Stimulated activated memory B cell treated with anti-CD40 and anti-IgM and Interleukin-4, amounts not matched to agents 10 μg/mL and 1 μg/mL and 100 μg/mL, for 72 hours (primary cell): Measurements from ENCODE around the gene MAB21L4.

ENCODE experiments used
- ATAC-seq: fragments of 150-1000 bp; cut with Tn5 transposase; 2 replicates; pipeline ENCODE4 v1.10.0; 2021
- H3K27ac Mint-ChIP-seq: one replicate; pipeline ENCODE4 v1.8.0; 2022; ENCODE audit warnings: mild to moderate bottlenecking, mixed read lengths
- H3K27me3 Mint-ChIP-seq: one replicate; pipeline ENCODE4 v1.8.0; 2022; ENCODE audit warnings: mixed read lengths
- H3K36me3 Mint-ChIP-seq: one replicate; pipeline ENCODE4 v1.8.0; 2022; ENCODE audit warnings: mixed read lengths
- H3K4me1 Mint-ChIP-seq: one replicate; pipeline ENCODE4 v1.8.0; 2022; ENCODE audit warnings: mixed read lengths
- H3K4me3 Mint-ChIP-seq: one replicate; pipeline ENCODE4 v1.8.0; 2022; ENCODE audit warnings: mild to moderate bottlenecking, moderate library complexity, mixed read lengths
- H3K9me3 Mint-ChIP-seq: one replicate; pipeline ENCODE4 v1.8.0; 2022; ENCODE audit warnings: mixed read lengths

MAB21L4 gene

DNA sequence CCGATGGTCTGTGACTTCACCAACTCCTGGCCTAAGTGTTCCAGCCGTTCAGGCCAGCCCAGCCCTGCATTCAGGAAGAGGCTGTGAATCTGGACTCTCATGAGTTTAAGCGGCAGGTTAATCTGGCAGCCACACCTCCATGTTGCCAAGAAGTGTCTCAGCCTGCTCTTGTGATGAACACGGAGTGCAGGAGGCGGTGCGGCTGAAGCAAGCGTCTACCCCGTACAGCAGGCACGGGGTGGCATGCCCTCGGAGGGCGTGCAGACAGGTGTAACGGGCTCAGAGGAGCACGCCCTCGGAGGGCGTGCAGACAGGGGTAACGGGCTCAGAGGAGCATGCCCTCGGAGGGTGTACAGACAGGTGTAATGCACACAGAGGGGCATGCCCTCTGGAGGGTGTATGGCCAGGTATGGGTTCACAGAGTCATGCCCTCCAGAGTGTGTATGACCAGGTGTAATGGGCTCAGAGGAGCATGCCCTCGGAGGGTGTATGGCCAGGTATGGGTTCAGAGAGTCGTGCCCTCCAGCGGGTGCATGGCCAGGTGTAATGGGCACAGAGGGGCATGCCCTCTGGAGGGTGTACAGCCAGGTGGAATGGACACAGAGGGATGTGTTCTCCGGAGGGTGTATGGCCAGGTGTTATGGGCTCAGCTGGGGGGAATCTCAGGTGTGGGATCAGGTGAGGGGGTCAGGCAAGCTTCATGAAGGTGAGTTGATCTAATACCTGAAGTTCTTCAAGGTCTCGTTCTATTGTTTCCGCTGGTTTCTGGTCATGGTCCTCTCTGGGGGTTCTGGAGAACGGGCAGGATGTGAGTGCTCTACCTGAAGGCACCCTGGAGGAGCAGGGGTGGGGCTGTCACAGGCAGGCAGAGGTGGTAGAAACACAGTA, 32.8 kb upstream of the MAB21L4 start:
- Mint-ChIP-seq H3K27ac (no peak overlapping the region), H3K9me3 (no peaks in the 10 kb centered on the region), H3K27me3 (peaks cover 73% of the 10 kb centered on the region), H3K36me3 (no peaks in the 10 kb centered on the region), H3K4me1 (no peaks in the 10 kb centered on the region), H3K4me3 (no peak overlapping the region)
- no peak for ATAC-seq

DNA sequence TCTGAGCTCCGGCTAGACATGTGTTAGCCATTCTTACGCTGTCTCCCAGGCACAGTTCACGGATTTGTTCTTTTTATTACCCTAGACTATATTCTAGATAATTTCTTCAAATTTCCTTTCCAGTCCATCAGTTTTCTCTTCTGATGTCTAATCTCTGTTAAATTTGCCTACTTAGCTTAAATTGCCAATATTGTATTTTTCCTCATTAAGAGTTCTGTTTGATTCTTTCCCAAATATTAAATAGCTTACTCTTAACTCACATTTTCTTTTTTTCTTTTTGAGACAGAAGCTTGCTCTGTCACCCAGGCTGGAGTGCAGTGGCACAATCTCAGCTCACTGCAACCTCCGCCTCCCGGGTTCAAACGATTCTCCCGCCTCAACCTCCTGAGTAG, 31.4 kb upstream of the MAB21L4 start:
- H3K27ac Mint-ChIP-seq: no peak overlapping the region

DNA sequence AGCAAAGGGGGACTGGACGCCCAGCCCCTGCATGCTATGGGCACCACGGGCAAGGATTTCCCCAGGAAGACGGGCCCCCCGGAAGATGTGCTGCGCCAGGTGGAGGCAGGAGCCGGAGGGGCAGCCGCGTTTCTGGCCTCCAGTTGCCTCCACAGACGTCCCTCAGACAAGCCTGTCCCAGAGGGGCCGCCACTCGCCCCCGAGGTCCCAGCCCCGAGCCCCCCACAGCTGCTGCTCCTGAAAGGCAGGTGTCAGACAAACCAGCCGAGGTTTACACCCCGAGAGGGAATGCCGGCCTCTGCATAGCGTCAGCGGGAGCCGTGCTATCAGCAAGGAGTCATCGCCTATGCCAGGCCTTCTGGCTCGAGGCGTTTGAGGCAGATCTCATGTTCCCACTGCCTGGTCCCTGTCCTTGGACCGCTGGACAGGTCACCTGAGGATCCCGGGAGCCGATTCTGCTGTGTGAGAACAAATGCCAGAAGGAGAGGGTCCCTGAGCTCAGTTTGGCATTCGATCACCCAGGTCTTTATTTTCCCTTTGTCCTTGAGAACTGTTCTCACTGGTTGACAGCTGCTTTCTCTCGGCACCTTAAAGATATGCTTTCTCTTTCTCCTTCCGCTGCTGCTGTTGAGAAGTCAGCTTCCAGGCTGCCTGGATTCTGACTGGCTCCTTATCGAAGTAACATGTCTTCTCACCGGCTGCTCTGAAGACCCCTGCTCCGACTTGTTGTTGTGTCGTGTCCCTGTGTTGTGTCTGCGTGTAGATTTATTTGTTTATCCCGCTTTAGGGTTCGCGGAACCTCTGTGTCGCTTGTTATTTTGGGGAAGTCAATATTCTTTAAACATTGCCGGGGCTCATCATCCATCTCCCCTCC, 30.8 kb upstream of the MAB21L4 start:
- H3K27me3 Mint-ChIP-seq: peaks cover 61% of the 10 kb centered on the region
- no peak for ATAC-seq
- H3K36me3 Mint-ChIP-seq: no peaks in the 10 kb centered on the region
- H3K27ac Mint-ChIP-seq: no peak overlapping the region
- no peaks in the 10 kb centered on the region for H3K4me1 Mint-ChIP-seq
- no peaks in the 10 kb centered on the region for H3K9me3 Mint-ChIP-seq
- H3K4me3 Mint-ChIP-seq: no peak overlapping the region

More for the DNA sequence above, 31.4 kb upstream of the MAB21L4 start:
- no peak overlapping the region for H3K4me3 Mint-ChIP-seq
- ATAC-seq: no peak
- no peaks in the 10 kb centered on the region for H3K4me1 Mint-ChIP-seq
- no peaks in the 10 kb centered on the region for H3K36me3 Mint-ChIP-seq
- H3K9me3 Mint-ChIP-seq: no peaks in the 10 kb centered on the region
- H3K27me3 Mint-ChIP-seq: peaks cover 68% of the 10 kb centered on the region

DNA sequence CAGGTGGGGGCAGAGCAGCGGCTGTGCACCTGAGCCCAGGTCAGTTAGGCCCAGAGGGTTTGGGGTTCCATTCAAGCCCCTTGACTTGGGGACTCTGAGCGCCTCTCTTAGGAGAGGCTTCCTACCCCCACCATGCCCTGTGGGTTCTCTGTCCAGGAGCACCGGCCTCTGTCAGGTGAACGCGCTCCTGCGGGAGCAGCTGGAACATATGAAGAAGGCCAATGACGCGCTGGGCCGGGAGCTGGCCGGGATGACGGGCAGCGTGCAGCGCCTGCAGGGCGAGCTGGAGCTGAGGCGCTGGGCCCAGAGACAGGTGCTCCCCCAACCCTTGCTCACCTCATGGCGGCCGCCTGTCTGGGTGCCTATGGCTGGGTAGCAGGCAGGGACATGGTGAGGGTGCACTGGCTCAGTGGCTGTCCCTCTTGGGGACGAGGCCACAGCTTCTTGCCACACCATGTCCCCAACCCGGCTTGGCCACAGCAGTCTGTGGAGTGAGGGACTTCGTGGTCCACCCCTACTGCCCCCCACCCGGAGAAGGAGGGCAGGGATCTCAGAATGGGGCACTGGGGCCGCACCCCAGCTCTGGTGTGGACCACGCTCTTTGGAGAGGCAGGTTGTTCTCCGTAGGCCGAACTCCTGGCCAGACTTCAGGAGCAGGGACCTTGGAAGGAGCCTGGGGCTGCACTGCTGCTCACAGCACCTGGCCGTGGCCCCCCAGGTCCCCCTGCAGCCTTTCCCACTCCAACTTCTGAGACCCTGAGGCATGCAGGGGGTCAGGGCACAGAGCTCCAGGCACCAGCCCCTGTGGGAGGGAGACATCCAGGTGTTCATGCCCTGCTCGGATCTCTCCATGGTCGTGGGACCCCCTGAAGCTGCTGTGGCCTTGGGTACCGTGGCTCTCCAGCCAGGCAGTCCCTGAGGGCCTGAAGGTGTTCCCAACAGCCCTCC, 29.9 kb upstream of the MAB21L4 start:
- Mint-ChIP-seq H3K27me3 (peaks cover 52% of the 10 kb centered on the region), H3K9me3 (no peaks in the 10 kb centered on the region), H3K4me1 (no peaks in the 10 kb centered on the region), H3K4me3 (no peak overlapping the region), H3K36me3 (no peaks in the 10 kb centered on the region), H3K27ac (no peak overlapping the region)
- ATAC-seq: peak; percentile 2

DNA sequence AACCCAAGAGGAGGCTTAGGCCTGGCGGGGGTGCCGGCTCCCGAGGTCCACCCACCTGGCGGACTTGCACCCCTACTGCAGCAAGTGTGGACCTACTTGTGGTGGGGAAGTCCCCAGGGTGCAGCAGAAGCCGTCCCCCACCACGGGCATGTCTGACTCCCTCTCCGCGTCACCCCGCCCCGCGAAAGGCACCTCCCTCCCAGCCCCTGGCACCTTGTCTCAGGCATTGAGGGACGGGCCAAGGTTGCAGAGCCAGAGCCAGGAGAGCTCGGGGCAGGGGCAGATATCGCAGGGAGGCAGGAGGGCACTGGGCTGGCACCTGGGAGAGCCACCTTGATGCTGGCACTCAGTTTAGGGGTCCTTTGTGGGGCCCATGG, 29.2 kb upstream of the MAB21L4 start:
- no peak for ATAC-seq
- Mint-ChIP-seq H3K36me3 (no peaks in the 10 kb centered on the region), H3K9me3 (no peaks in the 10 kb centered on the region)

DNA sequence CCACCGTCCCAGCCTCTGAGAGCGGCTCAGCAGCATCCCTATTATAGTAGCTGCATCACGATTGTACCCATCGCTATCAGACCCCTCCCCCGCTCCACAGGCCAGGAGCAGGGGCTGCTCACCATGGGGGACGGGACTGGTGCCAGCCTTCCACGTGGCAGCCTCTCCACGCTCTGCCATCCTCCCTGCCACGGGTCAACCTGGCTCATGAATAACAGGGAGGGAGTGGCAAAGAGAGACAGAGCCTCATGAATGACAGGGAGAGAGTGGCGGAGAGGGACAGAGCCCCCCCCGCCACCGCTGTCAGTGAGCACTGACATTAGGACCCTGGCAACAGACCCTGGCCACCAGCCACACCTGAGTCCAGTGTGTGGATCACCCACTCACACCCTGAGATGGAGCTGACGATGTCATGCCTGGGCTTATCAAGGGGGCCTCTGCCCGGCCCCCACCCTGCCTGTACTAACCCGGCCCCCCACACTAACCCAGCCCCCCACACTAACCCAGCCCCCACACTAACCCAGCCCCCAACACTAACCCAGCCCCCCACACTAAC, 27.1 kb upstream of the MAB21L4 start:
- H3K36me3 Mint-ChIP-seq: no peaks in the 10 kb centered on the region
- H3K27ac Mint-ChIP-seq: no peak overlapping the region
- ATAC-seq: no peak
- H3K27me3 Mint-ChIP-seq: peaks cover 46% of the 10 kb centered on the region
- no peaks in the 10 kb centered on the region for H3K4me1 Mint-ChIP-seq
- no peak overlapping the region for H3K4me3 Mint-ChIP-seq
- H3K9me3 Mint-ChIP-seq: no peaks in the 10 kb centered on the region

More for the DNA sequence above, 29.2 kb upstream of the MAB21L4 start:
- Mint-ChIP-seq H3K4me1 (no peaks in the 10 kb centered on the region), H3K27me3 (peaks cover 47% of the 10 kb centered on the region), H3K27ac (no peak overlapping the region), H3K4me3 (no peak overlapping the region)

DNA sequence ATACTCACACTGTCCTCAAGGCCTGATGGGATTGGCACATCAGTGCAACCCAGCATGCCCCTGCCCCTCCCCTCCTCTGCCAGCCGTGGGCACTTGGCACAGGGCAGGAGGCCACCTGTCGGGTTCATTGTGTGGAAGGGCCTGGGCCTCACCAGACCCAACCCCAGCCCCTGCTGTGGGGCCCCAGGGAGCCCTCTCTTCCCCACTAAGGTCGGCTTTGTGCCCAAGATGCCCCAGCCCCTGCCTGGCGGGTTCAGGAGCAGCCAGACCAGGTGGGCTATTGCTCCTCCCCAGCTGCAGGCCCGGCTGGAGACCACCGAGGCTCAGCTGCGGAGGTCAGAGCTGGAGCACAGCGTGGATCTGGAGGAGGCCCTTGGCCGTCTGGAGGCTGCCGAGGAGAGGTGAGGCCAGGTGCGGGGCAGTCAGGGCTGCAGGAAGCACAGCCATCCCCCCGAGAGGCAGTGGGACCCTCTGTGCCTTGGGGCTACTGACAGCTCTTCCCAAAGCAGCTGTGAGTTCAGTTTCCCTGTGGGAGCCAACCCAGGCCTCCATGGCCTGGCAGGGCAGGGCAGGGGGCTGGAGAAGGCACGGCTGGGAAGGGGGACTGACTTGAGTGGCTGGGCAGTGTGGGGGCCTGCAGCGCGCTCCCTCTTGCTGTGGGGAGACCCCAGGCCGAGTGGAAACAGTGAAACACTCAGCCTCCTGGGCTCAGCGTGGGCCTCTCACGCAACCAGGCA, 26.5 kb upstream of the MAB21L4 start:
- H3K27me3 Mint-ChIP-seq: peaks cover 46% of the 10 kb centered on the region
- H3K27ac Mint-ChIP-seq: no peak overlapping the region
- H3K4me3 Mint-ChIP-seq: no peak overlapping the region
- no peak for ATAC-seq
- no peaks in the 10 kb centered on the region for H3K4me1 Mint-ChIP-seq
- H3K36me3 Mint-ChIP-seq: no peaks in the 10 kb centered on the region
- no peaks in the 10 kb centered on the region for H3K9me3 Mint-ChIP-seq

DNA sequence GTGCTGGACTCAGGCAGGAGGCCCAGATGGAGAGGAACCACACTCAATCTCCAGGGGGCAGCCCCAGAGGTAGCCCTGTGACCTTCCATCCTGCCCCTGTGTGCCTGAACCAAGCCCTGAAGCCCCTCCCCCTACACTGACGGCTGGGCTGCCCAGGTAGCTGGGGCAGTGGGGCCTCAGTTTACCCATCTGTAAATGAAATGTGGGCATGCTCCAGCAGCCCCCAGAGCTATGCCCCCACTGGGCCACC, 26.0 kb upstream of the MAB21L4 start:
- H3K36me3 Mint-ChIP-seq: no peaks in the 10 kb centered on the region
- H3K27me3 Mint-ChIP-seq: peaks cover 49% of the 10 kb centered on the region
- peaks cover 4% of the 10 kb centered on the region for H3K4me1 Mint-ChIP-seq
- no peak for ATAC-seq
- H3K4me3 Mint-ChIP-seq: no peak overlapping the region
- no peak overlapping the region for H3K27ac Mint-ChIP-seq
- no peaks in the 10 kb centered on the region for H3K9me3 Mint-ChIP-seq

DNA sequence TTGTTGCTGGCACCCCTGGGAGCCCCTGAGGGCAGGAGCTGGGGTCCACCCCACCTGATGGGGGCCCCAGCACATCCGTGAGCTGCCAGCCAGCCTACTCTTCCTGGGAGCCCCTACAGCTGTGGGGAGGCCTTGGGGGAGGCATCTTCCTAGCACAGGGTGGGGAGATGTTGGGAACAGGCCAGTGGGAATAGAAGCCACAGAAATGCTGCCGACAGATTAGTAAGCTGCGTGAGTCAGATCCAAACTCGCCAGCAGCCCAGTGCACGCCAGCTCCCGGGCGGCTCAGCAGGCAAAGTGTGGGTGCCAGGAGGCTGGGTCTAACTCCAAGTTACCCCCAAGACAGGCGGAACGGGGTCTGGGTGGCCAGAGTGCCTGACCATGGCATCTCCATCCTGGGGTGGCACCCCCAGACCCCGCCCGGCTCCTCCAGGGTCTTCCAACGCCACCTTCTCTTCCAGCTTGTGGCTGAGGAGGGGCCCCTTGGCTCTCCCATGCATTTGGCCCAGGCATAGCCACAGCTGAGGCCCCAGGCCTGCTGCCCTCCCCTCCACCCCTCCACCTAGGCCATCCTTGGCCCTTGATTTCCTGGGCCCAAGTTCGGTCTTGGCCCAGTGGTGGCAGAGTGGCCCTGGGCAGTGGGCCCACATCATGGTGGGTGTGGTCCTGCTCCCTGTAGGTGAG, 25.5 kb upstream of the MAB21L4 start:
- no peak for ATAC-seq
- H3K27ac Mint-ChIP-seq: no peak overlapping the region
- peaks cover 53% of the 10 kb centered on the region for H3K27me3 Mint-ChIP-seq
- H3K4me3 Mint-ChIP-seq: no peak overlapping the region
- H3K9me3 Mint-ChIP-seq: no peaks in the 10 kb centered on the region
- peaks cover 8% of the 10 kb centered on the region for H3K4me1 Mint-ChIP-seq
- H3K36me3 Mint-ChIP-seq: no peaks in the 10 kb centered on the region

DNA sequence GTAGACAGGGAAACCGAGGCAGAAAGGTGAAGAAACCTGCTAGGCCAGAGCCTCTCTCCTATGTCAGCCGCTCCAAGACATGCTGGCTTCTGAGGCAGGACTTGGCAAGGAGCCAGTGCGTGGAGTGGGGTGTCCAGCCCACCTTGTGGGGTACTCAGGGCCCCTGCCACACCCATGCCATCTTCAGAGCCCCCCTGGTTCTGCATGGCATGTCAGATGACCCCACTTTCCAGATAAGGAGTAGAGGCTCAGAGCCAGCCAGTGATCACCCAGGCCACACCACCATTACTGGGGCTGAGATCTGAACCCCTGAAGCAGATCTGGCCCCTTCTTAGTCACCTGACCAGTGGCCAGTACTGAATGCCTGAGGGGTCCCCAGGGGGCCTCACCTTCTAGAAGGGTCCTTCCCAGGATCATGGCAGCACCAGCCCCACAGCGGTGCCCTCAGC, 24.9 kb upstream of the MAB21L4 start:
- H3K27ac Mint-ChIP-seq: no peak overlapping the region
- H3K27me3 Mint-ChIP-seq: peaks cover 54% of the 10 kb centered on the region
- no peak for ATAC-seq
- no peaks in the 10 kb centered on the region for H3K9me3 Mint-ChIP-seq
- no peak overlapping the region for H3K4me3 Mint-ChIP-seq
- peaks cover 10% of the 10 kb centered on the region for H3K4me1 Mint-ChIP-seq
- H3K36me3 Mint-ChIP-seq: no peaks in the 10 kb centered on the region

DNA sequence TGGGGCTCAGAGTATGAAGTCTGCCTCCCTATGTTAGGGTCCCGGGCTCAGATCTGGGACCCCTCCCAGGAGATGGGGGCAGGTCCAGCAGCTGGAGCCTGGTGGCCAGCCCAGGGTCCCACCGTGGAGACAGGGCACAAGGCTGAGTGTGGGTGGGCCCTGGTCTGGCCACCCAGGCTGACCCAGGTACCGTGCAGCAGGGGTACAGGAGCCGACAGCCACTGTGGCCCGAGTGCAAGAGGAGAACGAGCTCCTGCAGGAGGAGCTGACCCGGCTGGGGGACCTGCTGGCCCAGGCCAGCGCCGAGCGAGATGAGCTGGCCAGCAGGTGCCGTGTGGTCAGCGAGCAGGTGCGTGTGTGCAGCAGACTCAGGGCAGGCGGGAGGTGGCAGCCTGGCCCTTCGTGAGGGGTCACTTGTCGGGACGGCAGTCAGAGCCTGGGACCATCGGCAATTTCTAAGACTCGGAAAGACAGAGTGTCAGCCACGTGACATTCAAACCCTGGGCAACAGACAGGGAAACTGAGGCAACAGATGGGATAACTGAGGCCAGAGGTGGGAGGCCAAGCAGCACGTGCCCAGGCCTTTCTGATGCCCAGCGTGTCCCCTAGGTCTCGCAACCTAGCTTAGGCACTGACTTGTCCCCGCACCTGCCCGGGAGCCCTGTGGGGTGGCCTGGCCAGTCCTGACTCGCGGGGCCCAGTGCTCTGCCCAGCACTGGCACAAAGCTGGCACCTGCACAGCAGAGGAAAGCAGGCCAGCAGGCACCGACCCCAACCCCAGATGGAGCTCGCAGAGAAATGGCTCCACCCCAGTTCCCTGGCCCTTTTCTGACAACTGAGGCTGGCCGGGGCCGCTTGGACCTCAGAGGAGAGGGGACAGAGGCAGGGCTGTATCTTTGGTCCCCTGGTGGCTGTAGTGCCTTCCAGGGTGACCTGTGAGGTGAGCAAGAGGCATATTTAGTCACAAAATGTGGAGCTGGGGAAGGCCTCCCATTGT, 24.1 kb upstream of the MAB21L4 start:
- Mint-ChIP-seq H3K9me3 (no peaks in the 10 kb centered on the region), H3K36me3 (no peaks in the 10 kb centered on the region), H3K4me3 (no peak overlapping the region), H3K27ac (no peak overlapping the region), H3K4me1 (peaks cover 15% of the 10 kb centered on the region), H3K27me3 (peaks cover 54% of the 10 kb centered on the region)
- ATAC-seq: no peak

DNA sequence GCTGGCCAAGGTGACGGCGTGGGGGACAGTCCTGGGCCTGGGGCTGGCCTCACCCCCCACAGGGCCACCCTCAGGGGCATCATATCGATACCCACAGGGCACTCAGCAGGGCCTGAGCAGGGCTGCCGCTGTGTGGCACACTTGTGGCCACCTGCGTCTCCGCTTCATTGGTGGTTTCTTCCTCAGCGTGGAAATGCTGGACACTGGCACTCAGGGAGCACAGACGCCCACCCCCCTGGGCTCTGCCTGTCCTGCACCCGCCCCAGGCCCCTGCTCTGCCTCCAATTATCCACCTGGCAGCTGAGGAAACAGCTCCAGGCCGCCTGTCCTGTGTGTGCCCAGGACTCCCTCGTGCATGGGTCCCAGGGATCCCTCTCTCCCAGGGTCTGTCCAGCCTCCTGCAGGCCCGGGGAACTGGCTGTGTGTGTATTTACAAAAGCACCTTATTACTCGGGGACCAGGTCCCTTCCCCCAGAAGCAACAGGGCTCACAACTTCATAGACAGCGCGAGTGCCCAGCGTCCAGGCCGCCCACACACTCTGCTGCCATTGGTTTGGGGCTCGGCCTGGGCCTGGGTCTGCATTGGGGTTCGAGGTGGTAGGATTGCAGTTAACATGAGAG, 23.3 kb upstream of the MAB21L4 start:
- Mint-ChIP-seq H3K4me3 (no peak overlapping the region), H3K4me1 (peaks cover 15% of the 10 kb centered on the region), H3K9me3 (no peaks in the 10 kb centered on the region), H3K27ac (no peak overlapping the region), H3K36me3 (no peaks in the 10 kb centered on the region), H3K27me3 (peaks cover 58% of the 10 kb centered on the region)
- ATAC-seq: no peak
